Fibroblast of skin of left biceps (primary cell): ENCODE measurements around the gene UGT1A10.
"Not testable (repeated sequence)": the region's sequence is repeated elsewhere in the genome, so short reads cannot be mapped to it uniquely, and the experiment has no call there.

ENCODE experiments used
- DNase-seq, 2 experiments: peaks; one replicate each; pipeline ENCODE4 v3.0.0-alpha.2; 2013; ENCODE audit warnings: low read depth in 2 of 2

UGT1A10 gene

DNA sequence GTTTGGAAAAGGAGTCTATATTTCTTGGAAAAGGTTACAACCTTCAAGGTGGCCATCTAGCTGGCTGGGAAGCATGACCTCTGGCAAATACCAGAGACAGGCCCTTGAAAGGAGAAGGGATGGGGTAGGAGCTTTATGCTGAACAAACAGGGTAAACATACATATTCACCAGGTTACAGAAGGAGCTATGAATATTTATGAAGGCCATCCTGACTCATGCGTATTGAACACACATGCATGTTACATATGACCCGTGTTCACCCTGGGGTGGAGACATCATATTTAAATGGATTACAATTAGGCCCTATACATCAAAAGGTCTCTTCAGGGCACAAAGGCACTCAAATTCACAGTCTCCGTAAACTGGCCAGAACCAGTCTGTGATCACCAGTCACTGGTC, 19.7 kb downstream of the UGT1A10 start:
- not testable (repeated sequence) for DNase-seq

DNA sequence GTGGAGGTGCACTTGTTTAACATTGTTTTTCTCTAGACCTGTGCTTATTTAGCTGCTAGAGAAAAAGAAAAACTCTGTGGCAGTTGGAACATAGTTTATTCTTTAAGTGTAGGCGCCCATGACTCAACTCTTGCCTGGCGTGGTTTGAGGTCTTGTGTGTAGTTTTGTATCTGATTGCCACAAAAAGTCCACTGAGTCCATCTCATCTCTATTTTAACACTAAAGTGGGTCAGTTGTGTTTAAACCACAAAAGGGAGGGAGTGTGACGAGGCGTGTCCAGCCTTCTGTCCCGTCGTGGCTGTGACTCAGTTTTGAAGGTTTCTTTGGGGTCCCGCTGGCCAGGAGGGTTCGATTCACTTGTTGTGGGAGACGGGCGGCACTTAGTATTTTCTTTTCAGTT, 20.2 kb downstream of the UGT1A10 start:
- DNase-seq, result no peak

DNA sequence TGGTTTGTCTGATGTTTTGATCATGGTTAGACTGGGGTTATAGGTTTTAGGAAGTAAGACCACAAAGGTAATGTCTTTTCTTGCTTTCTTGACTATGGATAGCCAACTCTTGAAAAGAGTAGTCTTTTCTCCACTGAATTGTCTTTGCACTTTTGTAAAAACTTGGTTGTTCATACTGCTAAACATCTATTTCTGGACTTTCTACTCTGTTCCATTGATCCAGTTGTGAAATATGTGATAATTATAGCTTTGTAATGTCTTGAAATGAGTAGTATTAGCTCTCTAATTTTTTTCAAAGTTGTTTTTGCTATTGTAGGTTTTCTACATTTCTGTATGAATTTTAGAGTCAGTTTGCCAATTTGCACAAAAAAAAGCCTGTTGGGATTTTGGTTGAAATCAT, 22.4 kb downstream of the UGT1A10 start:
- no peak for DNase-seq

DNA sequence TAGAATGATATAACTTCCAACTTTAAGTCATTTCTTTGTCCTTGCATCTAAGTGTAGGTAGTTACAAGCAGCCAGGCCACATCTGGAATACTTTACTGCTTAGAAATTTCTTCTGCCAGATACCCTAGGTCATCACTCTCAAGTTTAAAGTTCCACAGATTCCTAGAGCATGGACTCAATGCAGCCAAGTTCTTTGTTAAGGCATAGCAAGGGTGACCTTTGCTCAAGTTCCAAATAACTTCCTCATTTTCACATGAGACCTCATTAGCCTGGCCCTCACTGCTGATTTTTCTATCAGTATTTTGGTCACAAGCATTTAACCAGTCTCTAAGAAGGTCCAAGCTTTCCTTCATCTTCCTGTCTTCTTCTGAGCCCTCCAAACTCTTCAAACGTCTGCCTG, 27.7 kb downstream of the UGT1A10 start:
- DNase-seq, result no peak

DNA sequence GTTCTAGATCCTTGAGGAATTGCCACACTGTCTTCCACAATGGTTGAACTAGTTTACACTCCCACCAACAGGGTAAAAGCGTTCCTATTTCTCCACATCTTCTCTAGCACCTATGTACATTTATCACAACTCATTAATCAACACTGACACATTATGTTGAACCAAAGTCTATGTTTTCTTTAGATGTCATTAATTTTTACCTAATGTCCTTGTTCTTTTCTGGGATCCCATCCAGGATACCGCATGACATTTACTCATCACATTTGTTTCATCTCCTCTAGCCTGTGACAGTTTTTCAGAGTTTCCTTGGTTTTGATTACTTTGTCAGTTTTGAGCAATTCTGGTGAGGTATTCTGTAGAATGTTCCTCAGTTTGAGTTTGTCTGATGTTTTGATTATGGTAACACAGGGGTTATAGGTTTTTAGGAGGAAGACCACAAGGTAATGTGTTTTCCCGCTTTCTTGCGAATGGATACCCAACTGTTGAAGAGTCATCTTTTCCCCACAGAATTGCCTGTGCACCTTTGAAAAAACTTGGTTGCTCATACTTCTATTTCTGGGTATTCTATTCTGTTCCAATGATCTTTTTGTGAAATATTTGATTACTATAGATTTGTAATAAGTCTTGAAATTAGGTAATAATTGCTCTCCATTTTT, 32.5 kb downstream of the UGT1A10 start:
- DNase-seq, result no peak

DNA sequence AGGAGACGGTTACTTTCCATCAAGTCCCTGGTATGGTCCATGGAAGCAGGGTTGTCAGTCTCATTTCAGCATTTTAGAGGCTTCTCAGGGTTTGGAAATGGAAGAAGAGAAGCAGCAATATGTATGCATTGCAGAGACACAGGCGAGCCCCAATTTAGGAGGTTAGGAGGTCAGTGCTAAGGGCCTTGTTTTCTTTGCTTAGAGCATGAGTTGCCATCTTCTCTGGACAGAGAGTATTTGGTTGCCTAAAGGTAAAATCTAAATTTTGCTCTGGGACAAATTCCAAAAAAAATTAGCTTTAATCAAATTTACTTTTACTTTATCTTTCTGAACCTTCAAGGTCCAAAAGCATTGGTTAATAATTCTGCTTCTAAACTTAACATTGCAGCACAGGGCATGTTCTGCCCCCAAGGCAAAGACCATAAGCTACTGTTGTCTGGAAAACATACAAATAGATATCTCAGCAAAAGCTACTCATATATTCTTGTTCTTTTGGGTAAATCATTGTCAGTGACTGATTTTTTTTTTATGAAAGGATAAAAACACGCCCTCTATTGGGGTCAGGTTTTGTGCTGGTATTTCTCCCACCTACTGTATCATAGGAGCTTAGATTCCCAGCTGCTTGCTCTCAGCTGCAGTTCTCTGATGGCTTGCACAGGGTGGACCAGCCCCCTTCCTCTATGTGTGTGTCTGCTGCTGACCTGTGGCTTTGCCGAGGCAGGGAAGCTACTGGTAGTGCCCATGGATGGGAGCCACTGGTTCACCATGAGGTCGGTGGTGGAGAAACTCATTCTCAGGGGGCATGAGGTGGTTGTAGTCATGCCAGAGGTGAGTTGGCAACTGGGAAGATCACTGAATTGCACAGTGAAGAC, 35.3 kb downstream of the UGT1A10 start, which contains the start of gene UGT1A9:
UGT1A9 (plus strand) TSS at position 609 of the 872 bp plus-strand sequence; CDS start at position 646, 37 bp downstream.
- DNase-seq, result no peak

DNA sequence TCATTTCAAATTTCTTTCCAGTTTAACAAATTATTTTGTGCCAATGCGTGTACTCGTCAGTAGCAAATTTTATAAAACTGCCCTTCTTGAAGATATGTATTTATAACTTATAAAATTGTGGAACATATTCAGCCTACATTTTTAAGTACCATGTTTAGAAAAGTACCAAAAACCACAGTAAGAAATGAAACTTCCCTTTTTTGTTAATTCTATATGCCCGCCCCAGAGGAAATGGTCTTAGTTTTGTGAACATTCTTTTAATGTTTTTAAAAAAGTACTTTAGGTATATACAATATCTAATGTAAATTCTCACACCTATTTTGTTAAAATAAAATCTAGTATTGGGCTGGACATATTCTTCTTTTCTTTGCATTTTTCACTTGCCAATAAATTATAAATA, 36.6 kb downstream of the UGT1A10 start:
- DNase-seq, result no peak

DNA sequence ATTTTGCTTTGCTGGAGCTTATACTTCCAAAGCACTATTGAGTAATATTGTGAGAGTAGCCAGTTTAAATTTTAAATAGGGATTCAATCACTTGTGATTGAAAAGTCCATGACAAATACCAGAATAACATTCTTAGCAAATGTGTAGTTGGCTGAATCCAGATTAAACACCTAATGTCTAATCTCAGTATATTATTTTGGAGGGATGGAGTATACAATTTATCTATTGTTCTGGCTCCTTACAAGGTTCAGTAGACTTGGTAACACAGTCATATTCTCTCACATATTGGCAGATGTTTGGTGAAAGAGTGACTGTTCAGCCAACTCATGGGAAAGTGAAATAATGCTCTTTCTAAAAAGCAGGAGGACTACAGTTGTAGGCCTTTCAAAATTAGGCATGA, 37.6 kb downstream of the UGT1A10 start:
- no peak for DNase-seq

DNA sequence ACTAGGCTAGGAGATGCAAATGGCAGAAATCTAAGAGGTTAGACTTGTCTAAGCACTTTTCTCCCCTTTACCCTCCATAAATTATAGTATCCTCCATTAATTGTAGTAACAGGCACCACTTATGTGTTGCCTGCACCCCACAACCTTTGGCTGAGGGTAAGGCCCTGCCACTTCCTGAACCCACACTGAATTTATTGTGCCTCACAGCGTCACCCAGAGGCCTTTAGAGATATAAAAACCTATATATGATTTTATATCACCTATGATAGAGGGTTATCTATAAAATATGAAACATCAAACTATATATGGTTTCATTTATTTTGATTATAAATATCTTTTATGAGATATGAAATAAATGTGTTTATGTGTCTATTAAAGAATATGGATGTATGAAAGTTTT, 38.1 kb downstream of the UGT1A10 start:
- DNase-seq, result no peak

DNA sequence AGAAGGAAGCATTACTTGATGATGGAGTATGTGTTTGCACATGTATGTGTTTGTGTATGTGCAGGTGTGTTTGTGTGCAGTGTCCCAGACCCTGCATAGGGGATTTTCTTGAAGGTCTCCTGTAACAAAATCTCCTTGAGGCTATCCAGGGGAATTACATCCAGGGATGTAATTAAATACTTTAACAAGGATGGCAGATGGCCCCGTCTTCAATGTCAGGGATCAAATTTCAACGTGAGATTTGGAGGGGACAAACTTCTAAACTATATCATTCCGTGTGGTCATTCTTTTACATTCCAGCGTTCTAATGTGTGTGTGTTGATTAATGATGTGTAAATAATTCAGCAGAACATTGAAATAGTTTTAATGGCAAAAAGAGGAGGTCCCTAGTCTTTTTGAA, 38.7 kb downstream of the UGT1A10 start:
- no peak for DNase-seq

DNA sequence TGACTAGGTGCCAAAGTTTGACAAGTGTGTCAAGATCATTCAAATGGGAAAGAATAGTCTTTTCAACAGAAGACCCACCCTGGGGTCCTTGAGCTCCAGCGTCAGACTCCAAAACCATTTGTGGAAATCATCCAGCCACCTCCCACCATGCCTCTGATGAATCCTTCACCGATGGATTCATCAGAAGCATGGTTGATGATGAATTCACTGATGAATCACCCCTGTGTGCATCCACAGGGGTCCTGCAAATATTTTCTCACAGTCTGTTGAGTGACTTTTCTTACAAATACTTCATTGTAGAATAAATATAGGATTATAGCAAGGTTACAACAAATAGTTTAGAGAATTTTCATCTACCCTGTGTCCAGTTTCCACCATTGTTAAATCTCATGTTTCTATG, 39.8 kb downstream of the UGT1A10 start:
- no peak for DNase-seq

DNA sequence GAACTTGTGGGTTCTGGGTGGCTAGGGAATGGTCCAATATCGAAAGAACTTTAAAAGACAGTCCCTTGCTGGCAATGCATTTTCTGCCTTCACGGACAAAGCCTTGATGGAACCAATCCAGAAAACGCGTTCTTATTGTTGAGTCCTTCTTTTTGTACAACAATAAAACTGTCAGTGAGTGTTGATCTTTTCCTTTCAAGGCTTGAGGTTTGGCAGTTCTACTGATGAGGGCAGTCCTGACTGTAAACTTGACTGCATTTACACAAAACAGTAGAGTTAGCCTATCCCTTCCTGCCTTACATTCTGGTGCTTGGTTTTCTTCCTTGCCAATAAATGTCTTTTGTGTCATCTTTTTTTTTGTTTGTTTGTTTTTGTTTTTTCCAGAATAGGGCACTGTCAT, 42.9 kb downstream of the UGT1A10 start:
- no peak for DNase-seq

DNA sequence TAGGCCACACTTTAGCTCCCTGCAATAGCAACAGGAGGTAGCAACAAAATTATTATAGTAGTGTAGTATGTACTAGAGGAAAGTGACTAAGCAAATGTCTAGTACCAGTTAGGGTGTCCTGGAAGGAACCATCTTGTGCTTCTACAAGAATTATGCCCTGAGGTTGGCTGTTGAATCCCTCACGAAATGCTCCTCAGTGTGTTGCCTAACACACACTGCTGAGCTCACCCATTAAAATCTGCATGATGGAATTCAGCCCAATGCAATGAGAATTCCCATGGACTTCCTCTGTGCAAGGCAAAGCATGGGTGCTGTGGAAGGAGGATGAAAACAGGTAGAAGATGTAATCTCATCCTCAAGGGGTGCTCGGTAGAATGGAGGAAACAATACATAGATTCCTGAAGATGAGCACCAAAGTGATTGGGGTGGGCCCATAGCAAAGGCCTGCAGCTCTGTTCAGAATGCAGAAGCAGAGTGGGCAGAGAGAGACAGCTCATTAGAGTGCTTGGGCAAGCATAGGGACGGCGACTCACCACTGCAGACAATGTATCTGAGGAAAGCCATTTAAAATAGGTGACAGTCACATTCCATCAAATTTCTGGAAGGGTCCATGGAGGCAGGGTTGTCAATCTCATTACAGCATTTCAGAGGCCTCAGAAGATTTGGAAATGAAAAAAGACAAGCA, 44.3 kb downstream of the UGT1A10 start:
- no peak for DNase-seq

DNA sequence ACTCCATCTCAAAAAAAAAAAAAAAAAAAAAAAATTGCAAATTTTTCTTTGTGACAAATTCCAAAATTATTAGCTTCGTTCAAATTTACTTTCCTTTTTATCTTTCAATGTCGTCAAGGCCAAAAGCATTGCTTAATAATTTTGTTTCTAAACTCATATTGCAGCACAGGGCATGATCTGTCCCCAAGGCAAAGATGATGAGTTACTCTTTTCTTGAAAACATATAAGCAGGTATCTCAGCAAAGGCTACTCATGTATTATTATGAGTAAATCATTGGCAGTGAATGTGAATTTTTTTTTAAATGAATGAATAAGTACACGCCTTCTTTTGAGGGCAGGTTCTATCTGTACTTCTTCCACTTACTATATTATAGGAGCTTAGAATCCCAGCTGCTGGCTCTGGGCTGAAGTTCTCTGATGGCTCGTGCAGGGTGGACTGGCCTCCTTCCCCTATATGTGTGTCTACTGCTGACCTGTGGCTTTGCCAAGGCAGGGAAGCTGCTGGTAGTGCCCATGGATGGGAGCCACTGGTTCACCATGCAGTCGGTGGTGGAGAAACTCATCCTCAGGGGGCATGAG, 45.4 kb downstream of the UGT1A10 start, which contains the start of gene UGT1A7:
UGT1A7 (plus strand) TSS at position 381 of the 579 bp plus-strand sequence; CDS start at position 418, 37 bp downstream.
- no peak for DNase-seq

DNA sequence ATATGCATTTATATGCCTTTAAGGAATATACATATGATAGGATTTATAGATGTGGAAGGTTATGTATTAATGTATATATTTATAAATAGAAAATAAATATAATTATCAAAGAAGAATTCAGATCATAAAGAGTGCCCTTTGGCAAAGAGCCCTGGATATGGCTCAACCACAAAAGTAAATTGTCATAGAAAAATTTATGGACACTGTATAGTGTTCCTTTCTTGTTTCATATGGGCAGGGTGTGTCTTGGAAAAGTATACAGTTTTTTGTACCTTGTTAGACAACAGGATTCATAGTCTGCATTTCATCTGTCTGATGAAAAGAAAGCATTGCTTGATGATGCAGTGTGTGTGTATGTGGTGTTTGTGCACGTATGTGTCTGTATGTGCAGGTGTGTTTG, 48.4 kb downstream of the UGT1A10 start:
- no peak for DNase-seq

DNA sequence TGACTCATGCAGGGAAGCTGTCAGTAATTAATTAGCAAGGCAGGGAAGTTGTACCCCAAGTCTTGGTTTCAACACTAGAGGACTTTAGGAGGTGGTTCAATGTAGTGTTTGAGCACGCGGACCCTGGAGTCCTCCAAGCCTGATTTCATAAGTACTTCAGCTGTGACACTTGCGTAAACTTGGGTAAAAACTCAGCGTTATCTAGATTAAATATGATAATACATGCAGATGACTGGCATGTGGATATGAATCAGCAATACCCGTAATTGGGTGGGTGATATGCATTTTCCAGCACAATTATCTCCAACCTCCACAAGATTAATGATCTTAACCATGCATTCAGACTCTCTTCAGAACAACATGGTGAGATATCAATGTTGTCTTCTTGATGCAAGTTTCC, 50.7 kb downstream of the UGT1A10 start:
- DNase-seq, result no peak

DNA sequence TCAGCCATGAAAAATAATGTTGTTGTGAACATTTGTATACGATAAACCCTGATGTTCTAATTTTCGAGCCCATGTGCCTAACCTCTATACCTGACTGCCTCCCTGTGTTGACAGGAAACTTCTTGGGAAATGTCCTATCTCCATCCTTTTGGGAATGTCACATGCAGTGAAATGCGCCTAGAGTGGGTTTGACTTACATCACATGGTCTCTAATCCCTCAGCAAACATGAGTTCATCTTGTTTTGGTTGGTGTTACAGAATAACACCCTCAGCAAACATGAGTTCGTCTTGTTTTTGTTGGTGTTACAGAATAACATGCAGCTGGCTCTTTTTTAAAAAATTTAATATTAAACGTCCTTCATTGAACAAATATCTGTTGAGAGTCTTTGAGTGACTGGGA, 52.1 kb downstream of the UGT1A10 start:
- no peak for DNase-seq

DNA sequence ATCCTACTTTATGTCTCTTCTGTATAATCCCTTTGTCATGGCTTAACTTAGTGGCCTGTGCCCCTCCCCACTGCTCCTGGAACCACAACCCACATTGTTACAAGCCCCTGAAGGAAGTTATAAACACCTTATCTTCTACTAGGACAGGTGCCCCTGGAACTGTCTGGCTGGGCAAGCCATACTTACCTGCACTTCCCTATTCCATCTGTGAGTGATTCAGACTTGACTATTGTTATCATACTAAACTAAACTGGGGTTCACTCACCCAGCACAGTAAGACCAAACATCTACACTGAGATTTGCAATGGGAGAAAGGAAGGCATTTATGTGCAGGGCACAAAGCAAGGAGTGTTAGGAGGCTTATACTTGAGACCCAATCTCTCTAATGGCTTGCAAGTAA, 52.8 kb downstream of the UGT1A10 start:
- no peak for DNase-seq

DNA sequence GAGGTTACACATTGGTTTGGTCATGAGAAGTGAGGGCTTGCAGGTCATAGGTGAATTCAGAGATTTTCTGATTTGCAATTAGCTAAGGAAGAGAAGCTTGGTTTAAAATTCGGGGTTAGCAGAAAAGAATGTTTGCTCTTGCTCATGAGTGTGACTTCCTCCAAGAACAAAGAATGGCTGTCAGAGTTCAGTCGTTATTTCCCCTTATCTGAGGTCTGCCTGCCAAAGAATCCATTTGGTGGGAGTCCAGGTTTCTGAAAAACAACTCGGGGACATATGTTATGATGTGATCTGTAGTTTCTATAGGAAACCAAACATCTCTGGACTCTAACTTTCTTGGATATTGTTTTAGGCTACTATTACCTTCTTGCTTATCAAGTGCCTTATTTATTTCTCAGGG, 53.3 kb downstream of the UGT1A10 start:
- no peak for DNase-seq

DNA sequence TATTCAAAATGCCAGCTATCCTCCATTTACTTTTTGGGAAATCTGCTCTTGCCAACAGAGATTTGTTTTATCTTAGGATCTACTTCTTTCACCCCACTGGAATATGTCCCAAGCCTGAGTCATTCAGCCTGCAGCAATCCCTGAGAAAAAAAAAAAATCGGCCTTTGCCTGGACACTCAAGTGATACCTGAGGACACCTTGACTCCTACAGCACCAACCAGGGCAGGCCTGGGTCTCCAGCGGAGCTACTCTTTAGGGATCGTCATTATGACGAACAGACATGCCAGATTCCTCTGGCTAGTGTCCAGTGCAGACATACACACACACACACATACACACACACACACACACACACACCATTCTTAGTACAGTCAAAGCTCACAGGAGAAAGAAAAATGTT, 54.2 kb downstream of the UGT1A10 start:
- no peak for DNase-seq

DNA sequence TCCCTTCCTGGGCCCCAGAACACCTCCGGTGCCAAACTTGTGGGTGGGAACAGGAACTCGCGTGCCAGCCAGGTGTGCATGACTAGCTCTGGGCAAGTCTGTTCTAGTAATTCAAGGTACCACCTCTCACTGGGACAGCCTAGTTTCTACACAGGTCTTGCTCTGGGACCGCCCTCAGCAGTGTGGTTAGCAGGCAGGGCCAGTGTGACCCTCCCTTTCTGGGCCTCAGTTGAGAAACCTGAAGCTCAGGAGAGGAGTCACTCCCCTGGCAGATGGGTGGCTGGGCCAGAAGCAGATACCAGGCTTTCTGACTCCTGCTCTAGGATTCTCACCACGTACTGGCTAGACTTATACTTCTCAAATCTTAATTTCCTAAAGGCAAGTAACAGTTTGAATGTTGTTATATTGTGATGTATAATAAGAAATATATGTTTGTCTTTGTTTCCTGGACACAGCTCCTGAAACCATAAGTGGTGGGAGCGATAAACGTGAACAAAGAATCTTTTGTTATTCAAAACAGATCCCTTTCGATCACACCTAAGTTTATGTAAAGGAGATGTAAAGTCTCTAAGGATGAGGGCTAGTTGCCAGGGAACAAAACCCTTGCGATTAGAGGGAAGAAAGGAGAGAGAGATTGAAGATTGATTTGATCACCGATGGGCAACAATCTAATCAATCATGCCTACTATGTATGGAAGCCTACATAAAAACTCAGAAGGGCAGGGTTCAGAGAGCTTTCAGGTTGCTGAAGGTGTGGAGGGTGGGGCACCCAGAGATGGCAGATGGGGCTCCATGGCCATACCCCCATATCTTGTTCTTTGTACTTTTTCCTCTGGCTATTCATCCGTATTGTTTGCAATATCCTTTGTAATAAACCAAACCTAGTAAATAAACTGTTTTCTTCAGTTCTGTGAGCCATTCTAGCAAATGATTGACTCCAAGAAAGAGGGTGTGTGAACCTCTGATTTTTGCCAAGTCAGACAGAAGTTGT, 55.5 kb downstream of the UGT1A10 start:
- DNase-seq, result no peak
